ENCODE data around the gene RANBP10. TPM values are rescaled to one million over a fixed set of nuclear protein-coding genes. Genes with fewer than 3 reads are reported as not detected.
A peak's percentile ranks its signal among the peaks of the same experiment; 100 is the strongest.
"Not testable (repeated sequence)": the region's sequence is repeated elsewhere in the genome, so short reads cannot be mapped to it uniquely, and the experiment has no call there.

Gene RANBP10
- total and polyA plus RNA-seq, 7 experiments from 2014 or later: 9.3 to 26.6 (median 23.8) TPM

- ATAC-seq, H3K27ac Mint-ChIP-seq: not testable (repeated sequence)
These were observed 55.0 kb downstream of the RANBP10 start for GRCh38 chr16:67751331-67751730.

GRCh38 chr16:67750466-67750865, 55.9 kb downstream of the RANBP10 start:
- Histone ChIP-seq H3K27me3 (ENCODE audit: control insufficient read depth in 2 of 2, insufficient read depth in 2 of 2, low read length in 2 of 2) (no peaks in the 10 kb centered on the region), H3K36me3 (ENCODE audit: control insufficient read depth in 2 of 3, insufficient read depth in 3 of 3, low read length in 3 of 3) (peaks cover 0 to 12% (median 0%) of the 10 kb centered on the region in 3 experiments), H3K4me1 (ENCODE audit: control insufficient read depth in 2 of 2, insufficient read depth in 2 of 2, low read length in 2 of 2) (no peaks in the 10 kb centered on the region), H3K9me3 (ENCODE audit: control insufficient read depth in 2 of 3, low read length in 3 of 3) (no peaks in the 10 kb centered on the region), H3K4me3 (ENCODE audit: low read length) (no peak overlapping the region), H3K27ac (ENCODE audit: low read depth, low read length) (no peak overlapping the region)
- H3K4me1 Mint-ChIP-seq: peaks cover 0 to 4% (median 0%) of the 10 kb centered on the region in 7 donors
- CTCF ChIA-PET: no interaction called here
- H3K36me3 Mint-ChIP-seq: peaks cover 0 to 14% (median 0%) of the 10 kb centered on the region in 5 donors
- intact Hi-C loops (cut with micrococcal nuclease): no loop called here
- ATAC-seq (no peak), DNase-seq (no peak)
- peak overlapping the region in 2 of 9 donors; percentile 51 to 70 for H3K27ac Mint-ChIP-seq
- POLR2A ChIA-PET: interaction anchor here (0.8 kb wide), 1 partner anchor 16 kb away, joined by 5 read pairs; no protein-coding TSS in a partner anchor
- H3K9me3 Mint-ChIP-seq: peaks cover 0 to 2% (median 0%) of the 10 kb centered on the region in 11 donors
- H3K27me3 Mint-ChIP-seq: no peaks in the 10 kb centered on the region
- H3K4me3 Mint-ChIP-seq: no peak overlapping the region

More at GRCh38 chr16:67751331-67751730, 55.0 kb downstream of the RANBP10 start:
- H3K9me3 ChIP-seq (ENCODE audit: control insufficient read depth in 2 of 3, low read length in 3 of 3); H3K4me3 Mint-ChIP-seq; H3K27me3 Mint-ChIP-seq; CTCF ChIA-PET; intact Hi-C loops (cut with micrococcal nuclease); H3K27ac ChIP-seq (ENCODE audit: low read depth, low read length); H3K27me3 ChIP-seq (ENCODE audit: control insufficient read depth in 2 of 2, insufficient read depth in 2 of 2, low read length in 2 of 2); DNase-seq; H3K4me1 Mint-ChIP-seq; H3K9me3 Mint-ChIP-seq; H3K4me1 ChIP-seq (ENCODE audit: control insufficient read depth in 2 of 2, insufficient read depth in 2 of 2, low read length in 2 of 2); H3K4me3 ChIP-seq (ENCODE audit: low read length): not testable (repeated sequence)
- H3K36me3 ChIP-seq (ENCODE audit: control insufficient read depth in 2 of 3, insufficient read depth in 3 of 3, low read length in 3 of 3): peaks cover 0 to 12% (median 0%) of the 10 kb centered on the region in 3 experiments
- POLR2A ChIA-PET: interaction anchor here (0.7 to 1.1 kb wide), 3 partner anchors 11 to 55 kb away, joined by 3 to 5 read pairs (median 4); partner anchors contain the start of gene TSNAXIP1
- H3K36me3 Mint-ChIP-seq: peaks cover 0 to 15% (median 0%) of the 10 kb centered on the region in 5 donors

DNA sequence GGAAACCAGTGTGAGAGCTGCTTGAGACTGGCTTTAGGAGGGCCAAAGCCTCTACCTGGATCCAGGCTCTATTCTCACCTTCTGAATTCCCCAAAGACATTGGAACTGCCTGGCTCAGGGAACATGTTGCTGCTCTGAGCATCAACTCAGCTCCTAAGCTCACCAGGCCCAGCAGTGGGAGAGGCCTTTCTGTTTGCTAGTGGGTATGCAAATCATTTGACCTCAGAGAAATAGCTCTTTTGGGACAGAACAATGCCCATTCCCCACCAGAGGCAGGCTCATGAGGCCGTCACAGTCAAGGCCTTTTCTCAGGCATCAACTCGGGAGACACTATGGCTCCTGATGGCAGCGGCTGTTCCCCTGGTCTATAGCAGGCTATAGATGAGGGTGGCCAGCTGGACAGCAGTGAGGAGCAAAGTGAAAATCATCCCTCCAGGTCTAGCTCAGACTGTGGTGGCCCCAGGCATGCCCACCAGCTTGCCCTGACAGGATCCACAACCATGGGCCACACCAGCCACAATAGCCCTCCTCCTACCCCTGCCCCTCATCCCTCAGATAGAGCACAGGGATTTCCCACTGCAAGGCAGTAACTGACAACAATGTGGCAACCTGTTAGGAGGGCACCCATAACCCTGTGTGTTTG, 56.8 kb downstream of the RANBP10 start:
- H3K36me3 Mint-ChIP-seq: peaks cover 0 to 15% (median under 1%) of the 10 kb centered on the region in 5 donors
- no peak overlapping the region for H3K4me3 ChIP-seq (ENCODE audit: low read length)
- peaks cover 0 to 2% (median 0%) of the 10 kb centered on the region in 11 donors for H3K9me3 Mint-ChIP-seq
- ATAC-seq (no peak), DNase-seq (no peak)
- H3K4me3 Mint-ChIP-seq: no peak overlapping the region
- peaks cover 0 to 8% (median 0%) of the 10 kb centered on the region in 3 experiments for H3K36me3 ChIP-seq (ENCODE audit: control insufficient read depth in 2 of 3, insufficient read depth in 3 of 3, low read length in 3 of 3)
- no peaks in the 10 kb centered on the region for H3K27me3 ChIP-seq (ENCODE audit: control insufficient read depth in 2 of 2, insufficient read depth in 2 of 2, low read length in 2 of 2)
- no peaks in the 10 kb centered on the region for H3K4me1 ChIP-seq (ENCODE audit: control insufficient read depth in 2 of 2, insufficient read depth in 2 of 2, low read length in 2 of 2)
- intact Hi-C loops (cut with micrococcal nuclease): no loop called here
- ChIA-PET POLR2A (interaction anchor here (0.5 kb wide), 1 partner anchor 696 kb away, joined by 4 read pairs; no protein-coding TSS in a partner anchor), CTCF (interaction anchor here (0.6 kb wide), 1 partner anchor 229 kb away, joined by 4 read pairs; no protein-coding TSS in a partner anchor)
- no peaks in the 10 kb centered on the region for H3K9me3 ChIP-seq (ENCODE audit: control insufficient read depth in 2 of 3, low read length in 3 of 3)
- H3K27ac Mint-ChIP-seq: no peak overlapping the region
- no peak overlapping the region for H3K27ac ChIP-seq (ENCODE audit: low read depth, low read length)
- H3K27me3 Mint-ChIP-seq: no peaks in the 10 kb centered on the region
- peaks cover 0 to 4% (median 0%) of the 10 kb centered on the region in 7 donors for H3K4me1 Mint-ChIP-seq

GRCh38 chr16:67748834-67749233, 57.5 kb downstream of the RANBP10 start:
- no peaks in the 10 kb centered on the region for H3K27me3 ChIP-seq (ENCODE audit: control insufficient read depth in 2 of 2, insufficient read depth in 2 of 2, low read length in 2 of 2)
- Mint-ChIP-seq H3K9me3 (peaks cover 0 to 2% (median 0%) of the 10 kb centered on the region in 11 donors), H3K27me3 (no peaks in the 10 kb centered on the region), H3K4me3 (no peak overlapping the region), H3K4me1 (peaks cover 0 to 4% (median 0%) of the 10 kb centered on the region in 7 donors), H3K27ac (peak overlapping the region in 2 of 9 donors; percentile 38 to 70), H3K36me3 (peaks cover 0 to 18% (median 2%) of the 10 kb centered on the region in 5 donors)
- DNase-seq (no peak), ATAC-seq (no peak)
- H3K4me3 ChIP-seq (ENCODE audit: low read length): no peak overlapping the region
- no peak overlapping the region for H3K27ac ChIP-seq (ENCODE audit: low read depth, low read length)
- H3K9me3 ChIP-seq (ENCODE audit: control insufficient read depth in 2 of 3, low read length in 3 of 3): no peaks in the 10 kb centered on the region
- H3K4me1 ChIP-seq (ENCODE audit: control insufficient read depth in 2 of 2, insufficient read depth in 2 of 2, low read length in 2 of 2): no peaks in the 10 kb centered on the region
- H3K36me3 ChIP-seq (ENCODE audit: control insufficient read depth in 2 of 3, insufficient read depth in 3 of 3, low read length in 3 of 3): peaks cover 0 to 11% (median 0%) of the 10 kb centered on the region in 3 experiments
- CTCF ChIA-PET: interaction anchor here (0.6 kb wide), 1 partner anchor 229 kb away, joined by 4 read pairs; no protein-coding TSS in a partner anchor
- intact Hi-C loops (cut with micrococcal nuclease): no loop called here
- POLR2A ChIA-PET: interaction anchor here (0.5 kb wide), 1 partner anchor 697 kb away, joined by 4 read pairs; no protein-coding TSS in a partner anchor

DNA sequence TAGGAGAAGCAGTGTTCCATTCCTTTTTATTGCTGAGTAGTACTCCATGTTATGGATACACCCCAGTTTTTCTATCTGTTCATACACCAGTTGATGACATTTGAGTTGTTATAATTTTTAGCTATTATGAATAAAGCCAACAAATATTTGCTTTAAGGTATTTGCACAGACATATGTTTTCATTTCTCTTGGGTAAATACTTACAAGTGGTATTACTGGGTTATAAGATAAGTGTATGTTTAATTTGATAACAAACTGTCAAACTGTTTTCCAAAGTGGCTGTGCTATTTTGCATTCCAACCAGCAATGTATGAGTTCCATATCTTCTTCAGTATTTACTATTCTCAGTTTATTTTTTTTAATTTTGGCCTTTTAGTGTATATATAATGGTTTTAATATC, 59.5 kb downstream of the RANBP10 start:
- Histone ChIP-seq H3K4me1 (ENCODE audit: control insufficient read depth in 2 of 2, insufficient read depth in 2 of 2, low read length in 2 of 2) (no peaks in the 10 kb centered on the region), H3K9me3 (ENCODE audit: control insufficient read depth in 2 of 3, low read length in 3 of 3) (no peaks in the 10 kb centered on the region), H3K36me3 (ENCODE audit: control insufficient read depth in 2 of 3, insufficient read depth in 3 of 3, low read length in 3 of 3) (peaks cover 0 to 31% (median 8%) of the 10 kb centered on the region in 3 experiments), H3K4me3 (ENCODE audit: low read length) (no peak overlapping the region), H3K27me3 (ENCODE audit: control insufficient read depth in 2 of 2, insufficient read depth in 2 of 2, low read length in 2 of 2) (no peaks in the 10 kb centered on the region), H3K27ac (ENCODE audit: low read depth, low read length) (no peak overlapping the region)
- Mint-ChIP-seq H3K4me3 (no peak overlapping the region), H3K27me3 (no peaks in the 10 kb centered on the region), H3K4me1 (peaks cover 0 to 8% (median 0%) of the 10 kb centered on the region in 7 donors), H3K9me3 (peaks cover 0 to 2% (median 0%) of the 10 kb centered on the region in 11 donors), H3K36me3 (peaks cover 0 to 27% (median 11%) of the 10 kb centered on the region in 5 donors), H3K27ac (peak overlapping the region in 1 of 9 donors; percentile 40)
- no peak for ATAC-seq
- intact Hi-C loops (cut with micrococcal nuclease): no loop called here
- POLR2A ChIA-PET: no interaction called here
- CTCF ChIA-PET: no interaction called here
- no peak for DNase-seq

DNA sequence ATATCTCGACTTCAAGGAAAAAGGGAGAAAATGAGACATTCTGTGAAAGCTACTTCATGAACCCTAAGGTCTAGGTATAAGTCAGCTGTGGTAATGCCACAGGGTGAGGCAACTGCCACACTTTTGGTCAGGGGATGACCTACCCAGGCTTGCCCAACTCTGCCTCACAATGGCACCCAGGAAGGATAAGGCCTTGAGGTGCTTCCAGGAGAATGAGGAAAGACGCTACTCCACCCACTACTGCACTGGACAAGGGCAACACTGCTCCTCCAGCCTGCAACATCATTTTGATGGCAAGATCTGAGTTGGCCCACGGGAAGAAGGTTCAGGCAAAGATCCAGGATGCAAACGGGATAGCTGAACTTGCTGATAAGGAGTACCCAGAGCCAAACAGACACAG, 65.2 kb downstream of the RANBP10 start:
- peaks cover 0 to 2% (median 0%) of the 10 kb centered on the region in 11 donors for H3K9me3 Mint-ChIP-seq
- peaks cover 0 to 61% (median 22%) of the 10 kb centered on the region in 3 experiments for H3K36me3 ChIP-seq (ENCODE audit: control insufficient read depth in 2 of 3, insufficient read depth in 3 of 3, low read length in 3 of 3)
- intact Hi-C loops (cut with micrococcal nuclease): no loop called here
- H3K4me3 Mint-ChIP-seq: no peak overlapping the region
- H3K36me3 Mint-ChIP-seq: peaks cover 2 to 35% (median 22%) of the 10 kb centered on the region in 5 donors
- H3K27ac Mint-ChIP-seq: peak overlapping the region in 1 of 9 donors; percentile 46
- no peak overlapping the region for H3K27ac ChIP-seq (ENCODE audit: low read depth, low read length)
- ATAC-seq (no peak), DNase-seq (no peak)
- CTCF ChIA-PET: no interaction called here
- no peak overlapping the region for H3K4me3 ChIP-seq (ENCODE audit: low read length)
- H3K4me1 ChIP-seq (ENCODE audit: control insufficient read depth in 2 of 2, insufficient read depth in 2 of 2, low read length in 2 of 2): no peaks in the 10 kb centered on the region
- no peaks in the 10 kb centered on the region for H3K27me3 ChIP-seq (ENCODE audit: control insufficient read depth in 2 of 2, insufficient read depth in 2 of 2, low read length in 2 of 2)
- H3K4me1 Mint-ChIP-seq: peaks cover 0 to 4% (median 0%) of the 10 kb centered on the region in 7 donors
- POLR2A ChIA-PET: interaction anchor here (0.9 kb wide), 1 partner anchor 12 kb away, joined by 3 read pairs; no protein-coding TSS in a partner anchor
- no peaks in the 10 kb centered on the region for H3K27me3 Mint-ChIP-seq
- H3K9me3 ChIP-seq (ENCODE audit: control insufficient read depth in 2 of 3, low read length in 3 of 3): no peaks in the 10 kb centered on the region

All from naive thymus-derived CD4-positive, alpha-beta T cell (primary cell).